Measurements from ENCODE around the gene GNB3.
"Not testable (repeated sequence)": the region's sequence is repeated elsewhere in the genome, so short reads cannot be mapped to it uniquely, and the experiment has no call there.

GNB3 gene

GRCh38 chr12:6860942-6861341 is 20.2 kb downstream of the GNB3 start:
- H3K36me3 ChIP-seq (ENCODE audit: control insufficient read depth in 2 of 2, insufficient read depth in 2 of 2, low read length in 2 of 2), result peaks cover 71 to 79% of the 10 kb centered on the region in 2 donors

GRCh38 chr12:6861391-6861790 is 20.7 kb downstream of the GNB3 start:
- no peak overlapping the region for H3K27ac ChIP-seq (ENCODE audit: low read length)
- no peaks in the 10 kb centered on the region for H3K9me3 ChIP-seq (ENCODE audit: control insufficient read depth in 2 of 2, low read length in 2 of 2)
- H3K9ac ChIP-seq (ENCODE audit: low read length in 2 of 2), result no peak overlapping the region
- peaks cover 1% of the 10 kb centered on the region for H3K4me1 ChIP-seq (ENCODE audit: control insufficient read depth, insufficient read depth, low read length)
- H3K36me3 ChIP-seq (ENCODE audit: control insufficient read depth in 2 of 2, insufficient read depth in 2 of 2, low read length in 2 of 2), result peaks cover 66 to 76% of the 10 kb centered on the region in 2 donors
- no peaks in the 10 kb centered on the region for H3K27me3 ChIP-seq (ENCODE audit: control insufficient read depth in 1 of 2, insufficient read depth in 2 of 2, low read length in 2 of 2)
- no peak overlapping the region for H3K4me3 ChIP-seq (ENCODE audit: low read length in 2 of 2)

More at GRCh38 chr12:6860942-6861341, 20.2 kb downstream of the GNB3 start:
- Histone ChIP-seq H3K4me1 (ENCODE audit: control insufficient read depth, insufficient read depth, low read length) (no peaks in the 10 kb centered on the region), H3K4me3 (ENCODE audit: low read length in 2 of 2) (no peak overlapping the region), H3K27me3 (ENCODE audit: control insufficient read depth in 1 of 2, insufficient read depth in 2 of 2, low read length in 2 of 2) (no peaks in the 10 kb centered on the region), H3K9me3 (ENCODE audit: control insufficient read depth in 2 of 2, low read length in 2 of 2) (no peaks in the 10 kb centered on the region), H3K27ac (ENCODE audit: low read length) (no peak overlapping the region), H3K9ac (ENCODE audit: low read length in 2 of 2) (no peak overlapping the region)

GRCh38 chr12:6863033-6863432 is 22.3 kb downstream of the GNB3 start:
- Histone ChIP-seq H3K4me1 (ENCODE audit: control insufficient read depth, insufficient read depth, low read length) (peaks cover 9% of the 10 kb centered on the region), H3K9me3 (ENCODE audit: control insufficient read depth in 2 of 2, low read length in 2 of 2) (no peaks in the 10 kb centered on the region), H3K4me3 (ENCODE audit: low read length in 2 of 2) (no peak overlapping the region), H3K27ac (ENCODE audit: low read length) (no peak overlapping the region), H3K36me3 (ENCODE audit: control insufficient read depth in 2 of 2, insufficient read depth in 2 of 2, low read length in 2 of 2) (peaks cover 51 to 62% of the 10 kb centered on the region in 2 donors), H3K9ac (ENCODE audit: low read length in 2 of 2) (no peak overlapping the region), H3K27me3 (ENCODE audit: control insufficient read depth in 1 of 2, insufficient read depth in 2 of 2, low read length in 2 of 2) (no peaks in the 10 kb centered on the region)

GRCh38 chr12:6863586-6864321 is 23.0 kb downstream of the GNB3 start:
- no peak overlapping the region for H3K4me3 ChIP-seq (ENCODE audit: low read length in 2 of 2)
- no peaks in the 10 kb centered on the region for H3K27me3 ChIP-seq (ENCODE audit: control insufficient read depth in 1 of 2, insufficient read depth in 2 of 2, low read length in 2 of 2)
- peaks cover 15% of the 10 kb centered on the region for H3K4me1 ChIP-seq (ENCODE audit: control insufficient read depth, insufficient read depth, low read length)
- no peak overlapping the region for H3K9ac ChIP-seq (ENCODE audit: low read length in 2 of 2)
- H3K9me3 ChIP-seq (ENCODE audit: control insufficient read depth in 2 of 2, low read length in 2 of 2), result no peaks in the 10 kb centered on the region
- H3K36me3 ChIP-seq (ENCODE audit: control insufficient read depth in 2 of 2, insufficient read depth in 2 of 2, low read length in 2 of 2), result peaks cover 43 to 55% of the 10 kb centered on the region in 2 donors
- no peak overlapping the region for H3K27ac ChIP-seq (ENCODE audit: low read length)

- H3K27me3 ChIP-seq (ENCODE audit: control insufficient read depth in 1 of 2, insufficient read depth in 2 of 2, low read length in 2 of 2); H3K9ac ChIP-seq (ENCODE audit: low read length in 2 of 2); H3K9me3 ChIP-seq (ENCODE audit: control insufficient read depth in 2 of 2, low read length in 2 of 2); H3K27ac ChIP-seq (ENCODE audit: low read length); H3K4me3 ChIP-seq (ENCODE audit: low read length in 2 of 2): not testable (repeated sequence)
- H3K36me3 ChIP-seq (ENCODE audit: control insufficient read depth in 2 of 2, insufficient read depth in 2 of 2, low read length in 2 of 2), result peaks cover 42 to 50% of the 10 kb centered on the region in 2 donors
- peaks cover 28% of the 10 kb centered on the region for H3K4me1 ChIP-seq (ENCODE audit: control insufficient read depth, insufficient read depth, low read length)
Measured at GRCh38 chr12:6865307-6865706, 24.6 kb downstream of the GNB3 start.

GRCh38 chr12:6866163-6866919 is 25.6 kb downstream of the GNB3 start:
- Histone ChIP-seq H3K4me3 (ENCODE audit: low read length in 2 of 2) (peak overlapping the region; percentile 80 to 92), H3K27ac (ENCODE audit: low read length) (peak overlapping the region; percentile 97), H3K9me3 (ENCODE audit: control insufficient read depth in 2 of 2, low read length in 2 of 2) (no peaks in the 10 kb centered on the region), H3K9ac (ENCODE audit: low read length in 2 of 2) (peak overlapping the region; percentile 84 to 94), H3K36me3 (ENCODE audit: control insufficient read depth in 2 of 2, insufficient read depth in 2 of 2, low read length in 2 of 2) (peaks cover 32 to 45% of the 10 kb centered on the region in 2 donors), H3K27me3 (ENCODE audit: control insufficient read depth in 1 of 2, insufficient read depth in 2 of 2, low read length in 2 of 2) (no peaks in the 10 kb centered on the region), H3K4me1 (ENCODE audit: control insufficient read depth, insufficient read depth, low read length) (peaks cover 33% of the 10 kb centered on the region)

GRCh38 chr12:6866920-6867412 is 26.2 kb downstream of the GNB3 start:
- no peaks in the 10 kb centered on the region for H3K9me3 ChIP-seq (ENCODE audit: control insufficient read depth in 2 of 2, low read length in 2 of 2)
- peak overlapping the region; percentile 97 for H3K27ac ChIP-seq (ENCODE audit: low read length)
- peaks cover 26 to 44% of the 10 kb centered on the region in 2 donors for H3K36me3 ChIP-seq (ENCODE audit: control insufficient read depth in 2 of 2, insufficient read depth in 2 of 2, low read length in 2 of 2)
- peak overlapping the region; percentile 84 to 94 for H3K9ac ChIP-seq (ENCODE audit: low read length in 2 of 2)
- H3K27me3 ChIP-seq (ENCODE audit: control insufficient read depth in 1 of 2, insufficient read depth in 2 of 2, low read length in 2 of 2), result no peaks in the 10 kb centered on the region
- peaks cover 39% of the 10 kb centered on the region for H3K4me1 ChIP-seq (ENCODE audit: control insufficient read depth, insufficient read depth, low read length)
- H3K4me3 ChIP-seq (ENCODE audit: low read length in 2 of 2), result peak overlapping the region; percentile 80 to 92

- Histone ChIP-seq H3K27me3 (ENCODE audit: control insufficient read depth in 1 of 2, insufficient read depth in 2 of 2, low read length in 2 of 2) (no peaks in the 10 kb centered on the region), H3K4me1 (ENCODE audit: control insufficient read depth, insufficient read depth, low read length) (peaks cover 45% of the 10 kb centered on the region), H3K9ac (ENCODE audit: low read length in 2 of 2) (peak within 1 kb of the TSS; percentile 88 to 94), H3K36me3 (ENCODE audit: control insufficient read depth in 2 of 2, insufficient read depth in 2 of 2, low read length in 2 of 2) (peaks cover 26 to 40% of the 10 kb centered on the region in 2 donors), H3K4me3 (ENCODE audit: low read length in 2 of 2) (peak within 1 kb of the TSS; percentile 86 to 92), H3K27ac (ENCODE audit: low read length) (peak within 1 kb of the TSS; percentile 97), H3K9me3 (ENCODE audit: control insufficient read depth in 2 of 2, low read length in 2 of 2) (no peaks in the 10 kb centered on the region)
Measured at GRCh38 chr12:6867413-6868210, 26.9 kb downstream of the GNB3 start, which contains the start of gene TPI1. Gene TPI1, plus strand, starts transcription at chr12:6867531. Its CDS starts 36 bp downstream, at chr12:6867567.

- Histone ChIP-seq H3K36me3 (ENCODE audit: control insufficient read depth in 2 of 2, insufficient read depth in 2 of 2, low read length in 2 of 2) (peaks cover 20 to 32% of the 10 kb centered on the region in 2 donors), H3K27me3 (ENCODE audit: control insufficient read depth in 1 of 2, insufficient read depth in 2 of 2, low read length in 2 of 2) (no peaks in the 10 kb centered on the region), H3K9me3 (ENCODE audit: control insufficient read depth in 2 of 2, low read length in 2 of 2) (no peaks in the 10 kb centered on the region), H3K27ac (ENCODE audit: low read length) (peak overlapping the region; percentile 97), H3K9ac (ENCODE audit: low read length in 2 of 2) (peak overlapping the region; percentile 87 to 88), H3K4me1 (ENCODE audit: control insufficient read depth, insufficient read depth, low read length) (peaks cover 47% of the 10 kb centered on the region), H3K4me3 (ENCODE audit: low read length in 2 of 2) (peak overlapping the region; percentile 86 to 92)
Measured at GRCh38 chr12:6868211-6869048, 27.7 kb downstream of the GNB3 start.
